Activated CD4-positive, alpha-beta T cell treated with anti-CD3 and anti-CD28 coated beads, Interleukin-2, amount 10 ng/mL, durations not matched to agents 24 days and 14 days (primary cell): ENCODE data around the gene PIGQ. TPM values are rescaled to one million over a fixed set of nuclear protein-coding genes. Genes with fewer than 3 reads are reported as not detected.

Experiments
- DNase-seq: peaks from one replicate; pipeline ENCODE4 v3.0.0; 2022
- H3K27ac Mint-ChIP-seq: one replicate; pipeline ENCODE4 v1.8.0; 2022; ENCODE audit warnings: mild to moderate bottlenecking, mixed read lengths
- H3K27me3 Mint-ChIP-seq: one replicate; pipeline ENCODE4 v1.8.0; 2022; ENCODE audit warnings: mixed read lengths
- H3K36me3 Mint-ChIP-seq: one replicate; pipeline ENCODE4 v1.8.0; 2022; ENCODE audit warnings: low read depth, mild to moderate bottlenecking, mixed read lengths
- H3K4me1 Mint-ChIP-seq: one replicate; pipeline ENCODE4 v1.8.0; 2021; ENCODE audit warnings: mixed read lengths
- H3K4me3 Mint-ChIP-seq: one replicate; pipeline ENCODE4 v1.8.0; 2022; ENCODE audit warnings: mild to moderate bottlenecking, moderate library complexity, mixed read lengths
- H3K9me3 Mint-ChIP-seq: one replicate; pipeline ENCODE4 v1.8.0; 2021; ENCODE audit warnings: mixed read lengths
- intact Hi-C: fragments of 100-400 bp; cut with micrococcal nuclease; formaldehyde crosslinking; loops from one replicate; pipeline ENCODE4 v1.15.1; 2023
- total RNA-seq: library from RNA; stranded (reverse); gene quantifications from 2 replicates; pipeline ENCODE4 v1.2.3, GENCODE V29; 2022

Gene PIGQ
- total RNA-seq, 1 donor from 2014 or later = 50.3 TPM

DNA sequence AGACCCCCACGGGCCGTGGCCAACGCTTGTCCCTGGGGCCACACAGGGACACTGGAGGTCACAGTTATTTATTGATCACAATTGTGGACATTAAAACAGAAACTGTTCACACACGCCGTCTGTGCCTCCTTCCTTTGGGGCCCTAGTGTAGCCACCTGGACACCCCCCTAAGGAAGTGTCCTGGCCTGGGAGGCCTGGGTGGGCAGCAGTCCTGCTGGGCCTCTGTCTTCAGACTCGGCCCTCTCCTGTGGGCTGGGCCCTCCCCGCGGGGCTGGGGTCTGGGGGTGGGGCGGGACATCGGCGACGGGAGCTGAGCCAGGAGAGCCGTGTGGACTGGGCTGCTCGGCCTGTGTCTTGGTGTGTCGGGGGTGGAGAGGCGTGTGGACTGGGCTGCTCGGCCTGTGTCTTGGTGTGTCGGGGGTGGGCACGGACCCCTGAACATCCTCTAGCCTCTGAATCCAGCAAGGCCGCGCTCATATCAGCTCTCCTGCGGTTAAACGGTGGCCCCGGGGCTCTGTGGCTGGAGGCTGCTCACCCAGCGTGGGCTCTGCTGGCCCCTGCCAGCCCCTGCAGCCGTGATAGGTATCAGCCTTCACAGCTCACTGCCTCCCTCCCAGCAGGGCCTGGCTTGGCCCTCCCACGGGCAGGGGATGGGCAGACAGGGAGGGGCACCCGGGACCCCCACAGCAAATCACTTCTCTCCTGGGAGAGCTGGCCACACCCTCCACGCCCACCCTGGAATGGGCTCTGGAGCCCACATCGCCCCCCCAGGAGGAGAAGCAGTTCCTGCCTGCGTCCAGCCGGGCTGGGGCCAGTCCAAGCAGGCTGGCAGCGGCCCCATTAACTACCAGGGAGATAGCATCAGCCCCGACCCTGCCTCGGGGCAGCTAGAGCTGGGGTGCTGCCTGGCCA is 4.1 kb upstream of the PIGQ start:
- DNase-seq = no peak
- intact Hi-C loops = loop anchor here (2.0 to 10.0 kb wide), 3 partner anchors 39 to 99 kb away; partner anchors contain the start of genes CAPN15 and RHOT2
- H3K36me3 Mint-ChIP-seq = no peaks in the 10 kb centered on the region
- peaks cover 4% of the 10 kb centered on the region for H3K27me3 Mint-ChIP-seq
- H3K4me1 Mint-ChIP-seq = peaks cover 14% of the 10 kb centered on the region
- no peaks in the 10 kb centered on the region for H3K9me3 Mint-ChIP-seq
- no peak overlapping the region for H3K27ac Mint-ChIP-seq
- H3K4me3 Mint-ChIP-seq = no peak overlapping the region

DNA sequence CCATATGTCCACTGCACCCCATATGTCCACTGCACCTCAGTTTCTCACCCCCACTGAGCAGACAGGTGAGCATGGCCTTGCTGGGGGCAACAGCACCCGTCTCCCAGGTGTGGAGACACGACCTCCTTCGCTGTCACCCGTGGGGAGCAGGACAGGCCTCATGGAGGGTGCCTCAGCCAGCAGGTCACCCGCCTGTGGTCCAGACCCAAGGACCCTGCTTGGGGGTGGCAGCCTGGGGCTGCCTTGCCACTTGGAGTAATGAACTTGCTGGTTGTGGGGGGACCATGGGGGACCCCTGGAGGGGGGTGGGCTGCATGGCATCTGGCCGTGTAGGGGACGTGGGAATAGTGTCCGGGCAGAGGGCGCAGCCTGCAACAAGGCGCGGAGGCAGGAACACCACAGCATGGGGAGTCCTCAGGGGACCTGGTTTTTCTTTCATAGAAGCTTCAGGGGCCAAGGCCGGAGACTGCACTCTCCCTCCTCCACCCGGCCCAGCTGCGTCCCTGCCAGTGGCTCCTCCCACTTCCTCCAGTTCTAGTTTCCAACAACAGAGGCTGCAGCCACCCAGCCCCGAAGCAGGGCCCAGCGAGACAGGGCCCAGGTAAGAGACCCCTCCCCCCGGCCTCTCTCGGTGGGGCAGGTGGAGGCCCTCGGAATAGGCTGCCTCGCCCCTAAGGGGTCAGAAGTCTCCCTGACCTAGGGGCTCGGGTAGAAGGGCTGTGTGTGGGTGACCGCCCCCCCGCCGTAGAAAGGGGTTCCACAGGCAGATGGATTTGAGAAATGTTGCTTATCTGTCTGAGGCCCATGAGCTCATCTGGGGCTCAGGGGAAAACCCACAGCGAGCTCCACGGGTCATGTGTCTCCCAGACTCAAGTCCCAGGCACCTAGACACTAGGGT is 3.0 kb upstream of the PIGQ start, which contains the start of gene NHLRC4:
Gene NHLRC4 (plus strand): TSS at position 531 of the 898 bp plus-strand sequence. CDS start 1,043 bp downstream, outside the sequence.
- Mint-ChIP-seq H3K9me3 (no peaks in the 10 kb centered on the region), H3K27ac (peak within 1 kb of the TSS; percentile 87), H3K4me3 (peak within 1 kb of the TSS; percentile 79), H3K36me3 (no peaks in the 10 kb centered on the region), H3K4me1 (peaks cover 24% of the 10 kb centered on the region), H3K27me3 (peaks cover 2% of the 10 kb centered on the region)
- peak; percentile 90 for DNase-seq
- intact Hi-C loops = loop anchor here (2.0 to 10.0 kb wide), 3 partner anchors 40 to 98 kb away; partner anchors contain the start of genes CAPN15 and RHOT2

DNA sequence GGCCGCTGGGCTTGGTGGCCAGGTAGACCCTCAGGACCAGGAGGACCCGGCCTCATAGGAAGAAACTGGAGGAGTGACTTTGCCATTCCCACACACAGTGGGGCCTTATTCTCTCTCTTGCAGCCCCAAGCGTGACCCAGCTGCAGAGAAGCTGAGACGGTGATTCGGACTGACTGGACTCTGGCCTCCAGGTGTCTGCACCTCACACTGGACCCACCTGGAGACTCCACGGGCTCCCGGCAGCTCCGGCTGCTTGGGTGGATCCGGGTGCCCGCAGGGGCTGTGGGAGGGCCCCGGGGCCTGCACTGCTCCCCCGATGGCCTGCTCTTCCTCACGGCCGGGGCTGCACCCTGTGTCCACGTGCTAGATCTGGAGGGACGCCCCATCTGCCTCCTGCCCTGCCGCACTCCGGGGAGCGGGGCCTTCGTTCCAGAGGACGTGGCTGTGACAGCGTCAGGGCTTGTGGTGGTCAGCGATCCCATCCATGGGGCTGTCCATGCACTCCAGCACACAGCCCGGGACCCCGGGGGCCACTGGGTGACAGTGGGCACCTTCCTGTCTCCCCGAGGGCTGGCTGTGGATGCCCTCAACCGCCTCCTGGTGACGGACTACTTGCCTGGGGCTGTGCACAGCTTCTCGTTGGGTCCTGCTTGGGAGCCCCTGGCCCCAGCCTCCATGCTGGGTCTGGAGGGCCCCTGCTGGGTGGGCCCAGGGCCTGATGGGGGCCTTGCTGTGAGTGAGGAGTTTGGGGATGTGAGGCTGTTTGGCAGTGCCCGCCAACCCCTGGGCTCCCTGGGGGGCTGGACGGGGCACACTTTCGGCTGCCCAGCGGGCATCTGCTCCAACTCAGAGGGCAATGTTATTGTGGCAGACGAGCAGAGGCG is 2.2 kb upstream of the PIGQ start:
- Mint-ChIP-seq H3K27ac (peak overlapping the region; percentile 87), H3K27me3 (no peaks in the 10 kb centered on the region), H3K9me3 (no peaks in the 10 kb centered on the region), H3K4me3 (peak overlapping the region; percentile 79), H3K36me3 (no peaks in the 10 kb centered on the region), H3K4me1 (peaks cover 24% of the 10 kb centered on the region)
- intact Hi-C loops = loop anchor here (2.0 to 10.0 kb wide), 3 partner anchors 41 to 97 kb away; partner anchors contain the start of genes CAPN15 and RHOT2
- DNase-seq = no peak

DNA sequence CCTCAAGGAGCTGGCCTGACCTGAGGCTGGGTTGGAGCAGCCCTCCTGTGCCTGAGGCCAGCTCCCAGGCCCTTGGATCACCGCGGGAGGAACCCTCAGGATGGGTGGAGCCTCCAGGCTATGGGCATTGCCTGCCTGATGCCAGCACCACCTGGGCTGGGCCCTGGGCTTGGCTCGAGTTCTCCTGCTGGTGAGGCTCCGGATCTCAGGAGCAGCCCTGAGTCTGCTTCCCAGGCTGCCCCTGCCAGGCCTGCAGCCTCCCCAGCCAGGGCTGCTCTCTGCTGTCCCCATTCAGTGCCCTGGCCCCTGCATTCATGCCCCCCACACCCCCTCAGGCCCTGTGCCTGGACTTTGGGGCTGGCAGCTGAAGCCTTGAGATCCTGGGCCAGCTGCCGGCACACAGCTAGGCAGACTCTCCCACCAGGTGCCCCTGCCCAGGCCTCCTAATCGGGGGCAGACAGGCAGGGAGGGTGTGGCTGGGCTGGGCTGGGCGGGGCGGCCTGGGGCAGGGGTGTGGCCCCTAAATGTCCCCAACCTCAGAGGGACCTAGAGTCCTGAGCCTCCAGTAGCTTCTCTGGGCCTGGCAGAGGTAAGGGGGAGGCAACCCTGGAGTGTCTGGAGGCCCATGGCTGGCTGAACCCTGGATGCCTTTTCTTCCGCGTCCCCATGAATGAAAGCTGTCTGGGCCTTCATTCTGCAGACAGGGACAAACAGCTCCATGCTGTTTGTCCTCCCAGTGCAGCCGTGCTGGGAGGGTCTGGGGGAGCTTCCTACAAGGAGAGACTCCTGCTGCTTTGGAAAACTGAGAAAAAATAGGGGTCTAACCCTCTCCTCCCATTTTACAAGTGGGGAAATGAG is 1.1 kb upstream of the PIGQ start:
- no peak for DNase-seq
- intact Hi-C loops = loop anchor here (1.0 to 10.0 kb wide), 3 partner anchors 21 to 96 kb away; partner anchors contain the start of gene RHOT2
- peak overlapping the region; percentile 89 for H3K4me3 Mint-ChIP-seq
- H3K36me3 Mint-ChIP-seq = no peaks in the 10 kb centered on the region
- peaks cover 24% of the 10 kb centered on the region for H3K4me1 Mint-ChIP-seq
- H3K27ac Mint-ChIP-seq = peak overlapping the region; percentile 93
- no peaks in the 10 kb centered on the region for H3K27me3 Mint-ChIP-seq
- H3K9me3 Mint-ChIP-seq = no peaks in the 10 kb centered on the region

DNA sequence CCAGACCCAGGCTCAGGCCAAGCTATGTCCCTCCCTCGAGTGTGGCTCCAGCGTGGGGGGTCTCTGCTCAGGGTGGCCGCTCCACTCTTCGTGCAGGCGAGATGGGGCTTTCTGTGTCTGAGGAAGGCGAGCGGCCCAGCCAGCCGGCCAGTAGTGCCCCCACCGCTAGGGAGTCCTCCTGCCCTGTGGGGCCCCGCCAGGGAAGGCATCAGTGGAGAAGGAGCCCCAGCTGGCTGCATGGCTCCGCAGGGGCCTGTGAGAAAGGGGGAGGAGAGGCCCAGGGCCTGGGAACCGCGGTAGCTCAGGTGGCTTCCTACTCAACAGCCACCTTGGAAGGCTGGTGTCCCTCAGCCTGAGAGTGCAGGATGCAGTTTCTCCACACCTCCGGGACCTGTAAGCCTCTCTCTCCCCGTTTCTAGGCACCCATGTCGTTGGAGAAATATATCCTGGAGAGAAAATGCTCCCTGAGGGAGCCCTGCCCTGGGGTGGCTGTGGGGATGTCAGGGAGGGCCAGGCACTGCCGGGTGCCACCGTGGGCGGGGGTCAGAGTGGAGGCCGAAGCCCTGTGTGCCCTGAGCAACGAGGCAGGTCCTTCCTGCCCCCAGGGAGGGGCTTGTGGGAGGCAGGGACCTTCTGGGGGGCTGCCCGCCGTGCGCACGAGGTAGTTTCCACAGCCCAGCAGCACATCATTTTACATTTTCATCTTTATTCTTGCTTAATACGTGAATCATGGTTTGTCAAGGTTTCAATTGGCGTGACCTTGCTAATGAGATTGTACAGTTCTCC is 3.3 kb downstream of the PIGQ start:
- no peak overlapping the region for H3K4me3 Mint-ChIP-seq
- H3K27me3 Mint-ChIP-seq = no peaks in the 10 kb centered on the region
- intact Hi-C loops = no loop called here
- no peaks in the 10 kb centered on the region for H3K9me3 Mint-ChIP-seq
- no peaks in the 10 kb centered on the region for H3K36me3 Mint-ChIP-seq
- H3K4me1 Mint-ChIP-seq = peaks cover 18% of the 10 kb centered on the region
- no peak overlapping the region for H3K27ac Mint-ChIP-seq
- no peak for DNase-seq

DNA sequence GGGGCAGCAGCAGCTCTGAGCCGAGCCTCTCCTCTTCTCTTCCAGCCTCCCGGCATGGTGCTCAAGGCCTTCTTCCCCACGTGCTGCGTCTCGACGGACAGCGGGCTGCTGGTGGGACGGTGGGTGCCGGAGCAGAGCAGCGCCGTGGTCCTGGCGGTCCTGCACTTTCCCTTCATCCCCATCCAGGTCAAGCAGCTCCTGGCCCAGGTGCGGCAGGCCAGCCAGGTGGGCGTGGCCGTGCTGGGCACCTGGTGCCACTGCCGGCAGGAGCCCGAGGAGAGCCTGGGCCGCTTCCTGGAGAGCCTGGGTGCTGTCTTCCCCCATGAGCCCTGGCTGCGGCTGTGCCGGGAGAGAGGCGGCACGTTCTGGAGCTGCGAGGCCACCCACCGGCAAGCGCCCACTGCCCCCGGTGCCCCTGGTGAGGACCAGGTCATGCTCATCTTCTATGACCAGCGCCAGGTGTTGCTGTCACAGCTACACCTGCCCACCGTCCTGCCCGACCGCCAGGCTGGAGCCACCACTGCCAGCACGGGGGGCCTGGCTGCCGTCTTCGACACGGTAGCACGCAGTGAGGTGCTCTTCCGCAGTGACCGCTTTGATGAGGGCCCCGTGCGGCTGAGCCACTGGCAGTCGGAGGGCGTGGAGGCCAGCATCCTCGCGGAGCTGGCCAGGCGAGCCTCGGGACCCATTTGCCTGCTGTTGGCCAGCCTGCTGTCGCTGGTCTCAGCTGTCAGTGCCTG is 4.4 kb downstream of the PIGQ start:
- Mint-ChIP-seq H3K27me3 (no peaks in the 10 kb centered on the region), H3K9me3 (no peaks in the 10 kb centered on the region), H3K4me1 (peaks cover 16% of the 10 kb centered on the region), H3K4me3 (no peak overlapping the region), H3K27ac (no peak overlapping the region), H3K36me3 (no peaks in the 10 kb centered on the region)
- intact Hi-C loops = no loop called here
- DNase-seq = no peak

DNA sequence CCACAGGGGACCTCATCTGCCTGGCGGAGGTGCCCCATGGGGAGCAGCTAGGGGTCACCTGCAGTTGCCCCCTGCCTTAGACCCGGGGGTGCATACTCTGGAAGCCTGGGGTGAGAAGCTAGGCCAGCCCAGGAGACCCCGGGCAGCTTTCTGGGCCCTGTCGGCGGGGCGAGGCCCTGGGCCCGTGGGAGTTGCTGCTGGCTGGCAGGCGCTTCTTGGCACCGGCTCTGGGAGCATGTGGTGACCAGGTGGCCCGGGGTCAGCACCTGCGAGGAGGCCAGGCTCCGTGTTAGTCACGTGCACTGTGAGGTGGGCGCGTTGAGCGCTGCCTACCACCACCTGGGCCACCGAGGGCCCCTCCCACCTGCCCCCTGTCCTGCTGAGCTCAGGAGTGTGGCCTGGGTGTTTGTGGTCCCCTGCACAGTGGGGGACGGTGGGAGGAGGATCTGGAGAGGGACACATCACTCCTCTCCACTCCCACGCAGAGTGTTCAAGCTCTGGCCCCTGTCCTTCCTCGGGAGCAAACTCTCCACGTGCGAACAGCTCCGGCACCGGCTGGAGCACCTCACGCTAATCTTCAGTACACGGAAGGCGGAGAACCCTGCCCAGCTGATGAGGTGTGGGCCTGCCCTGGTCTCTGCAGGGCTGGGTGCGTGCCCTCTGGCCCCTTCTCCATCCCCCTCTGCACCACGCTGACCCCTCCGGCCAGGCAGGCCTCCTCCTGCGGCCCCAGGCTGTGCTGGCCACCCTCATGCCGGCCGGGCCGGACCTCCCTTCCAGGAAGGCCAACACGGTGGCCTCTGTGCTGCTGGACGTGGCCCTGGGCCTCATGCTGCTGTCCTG is 5.8 kb downstream of the PIGQ start:
- Mint-ChIP-seq H3K36me3 (no peaks in the 10 kb centered on the region), H3K4me1 (peaks cover 13% of the 10 kb centered on the region), H3K9me3 (no peaks in the 10 kb centered on the region), H3K4me3 (no peak overlapping the region), H3K27me3 (no peaks in the 10 kb centered on the region), H3K27ac (no peak overlapping the region)
- no peak for DNase-seq
- intact Hi-C loops = no loop called here

DNA sequence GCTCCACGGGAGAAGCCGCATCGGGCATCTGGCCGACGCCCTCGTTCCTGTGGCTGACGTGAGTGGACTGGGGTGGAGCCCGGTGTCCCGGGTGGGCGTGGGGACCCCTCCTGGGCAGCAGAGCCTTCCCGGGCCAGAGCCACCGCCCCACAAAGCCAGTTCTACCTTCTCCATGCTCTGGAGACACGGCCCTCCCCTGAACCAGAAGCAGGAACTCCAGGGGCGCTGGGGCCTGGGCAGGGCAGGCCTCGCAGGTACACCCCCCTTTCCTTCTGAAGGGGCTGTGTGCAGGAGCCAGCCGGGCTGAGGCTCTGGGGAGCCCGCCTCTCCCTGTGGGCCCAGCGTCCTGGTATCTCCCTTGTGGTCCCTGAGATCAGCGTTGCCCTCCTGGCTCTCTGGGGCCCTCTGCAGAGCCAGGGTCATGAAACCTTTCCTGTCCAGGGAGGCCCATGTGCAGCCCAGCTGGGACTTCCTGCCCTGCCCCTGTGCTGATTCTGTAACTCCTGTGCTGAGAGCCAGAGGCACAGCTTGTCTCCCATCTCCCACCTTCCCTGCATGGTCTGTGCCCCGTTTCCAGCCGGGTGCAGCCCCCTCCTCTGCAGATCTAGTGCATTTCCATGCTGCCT is 6.5 kb downstream of the PIGQ start:
- no peak overlapping the region for H3K4me3 Mint-ChIP-seq
- DNase-seq = no peak
- H3K9me3 Mint-ChIP-seq = no peaks in the 10 kb centered on the region

DNA sequence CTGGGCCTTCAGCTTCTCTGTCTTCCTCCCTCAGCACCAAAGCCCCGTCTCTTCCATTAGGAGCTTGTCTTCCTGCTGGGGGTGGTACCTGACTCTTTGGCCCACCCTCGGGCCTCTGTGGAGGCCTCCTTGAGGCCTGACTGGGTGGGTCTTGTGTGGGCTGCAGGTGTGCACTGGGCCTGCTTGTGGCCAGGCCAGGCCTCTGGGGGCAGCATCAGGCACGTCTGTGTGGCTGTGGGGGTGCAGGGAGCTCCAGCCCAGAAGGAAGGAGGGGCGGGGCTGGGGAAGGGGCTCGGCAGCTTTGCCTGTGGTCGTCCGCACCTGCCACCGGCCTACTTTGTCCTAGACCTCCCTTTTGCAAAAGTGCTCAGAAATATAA is 7.0 kb downstream of the PIGQ start:
- DNase-seq = no peak
- Mint-ChIP-seq H3K36me3 (no peaks in the 10 kb centered on the region), H3K4me1 (peaks cover 2% of the 10 kb centered on the region), H3K4me3 (no peak overlapping the region), H3K27me3 (no peaks in the 10 kb centered on the region), H3K27ac (no peak overlapping the region), H3K9me3 (no peaks in the 10 kb centered on the region)
- intact Hi-C loops = no loop called here

More for the DNA sequence above, 6.5 kb downstream of the PIGQ start:
- Mint-ChIP-seq H3K36me3 (no peaks in the 10 kb centered on the region), H3K4me1 (peaks cover 5% of the 10 kb centered on the region), H3K27me3 (no peaks in the 10 kb centered on the region), H3K27ac (no peak overlapping the region)
- intact Hi-C loops = no loop called here

DNA sequence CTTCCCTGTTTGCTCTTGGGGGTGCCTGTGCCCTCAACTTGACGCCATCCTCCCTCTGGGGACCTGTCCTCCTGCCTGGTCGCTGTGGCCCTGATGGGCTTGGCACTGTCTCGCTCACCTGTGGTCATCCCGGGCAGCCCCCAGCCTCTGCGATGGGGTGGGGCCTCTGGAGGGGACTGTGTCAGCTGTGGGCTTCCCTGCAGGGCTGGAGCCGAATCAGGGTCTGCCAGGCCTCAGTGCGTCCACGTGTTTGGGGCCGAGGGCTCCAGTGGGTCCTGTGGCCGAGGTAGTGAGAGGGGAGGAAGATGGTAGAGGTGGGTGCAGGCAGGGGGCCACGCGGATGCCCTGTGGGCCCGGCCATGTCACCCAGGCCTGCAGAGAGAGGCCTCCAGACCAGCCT is 8.0 kb downstream of the PIGQ start:
- Mint-ChIP-seq H3K27me3 (no peaks in the 10 kb centered on the region), H3K4me1 (peaks cover 2% of the 10 kb centered on the region), H3K27ac (no peak overlapping the region), H3K9me3 (no peaks in the 10 kb centered on the region), H3K4me3 (no peak overlapping the region), H3K36me3 (no peaks in the 10 kb centered on the region)
- intact Hi-C loops = no loop called here
- DNase-seq = no peak
